CD4-positive, alpha-beta T cell treated with Interleukin-12 subunit alpha and Interleukin-12 subunit beta, for 1 hour (primary cell): ENCODE data around the gene MTPN.

Experiments used
- DNase-seq: peaks from one replicate; pipeline ENCODE4 v3.0.0-alpha.2; 2020

MTPN gene

GRCh38 chr7:135877805-135878204 is 99.4 kb downstream of the MTPN start:
- no peak for DNase-seq
